B cell (primary cell): ENCODE results near the gene PRUNE2. TPM values are rescaled to one million over a fixed set of nuclear protein-coding genes. Genes with fewer than 3 reads are reported as not detected.

Source experiments
- ATAC-seq: fragments of 200-7000 bp; cut with Tn5 transposase; one replicate; pipeline ENCODE4 v1.10.0; 2021; ENCODE audit warnings: low read depth, mild to moderate bottlenecking, moderate number of reproducible peaks, moderate library complexity
- CTCF ChIA-PET: fragments of 350-600 bp; sonication (Branson Sonifier 250); formaldehyde crosslinking; loops from one replicate; lab custom pipeline; 2021; ENCODE audit warnings: antibody characterized with exemption, inconsistent platforms; lab: Charles Lee
- POLR2A ChIA-PET: fragments of 350-600 bp; sonication (Branson Sonifier 250); formaldehyde crosslinking; loops from one replicate; lab custom pipeline; 2021; ENCODE audit warnings: antibody characterized with exemption; lab: Charles Lee
- DNase-seq: peaks from one replicate; pipeline ENCODE4 v3.0.0; 2013
- H2AFZ ChIP-seq: 2 replicates; pipeline ENCODE4 v1.6.1; 2012; ENCODE audit warnings: mild to moderate bottlenecking, low read depth, low read length; ENCODE audit not compliant: insufficient read depth, poor library complexity, severe bottlenecking
- H3K27ac ChIP-seq, 2 donors: 1 replicate in 1 of 2; 2 replicates in 1 of 2; pipeline ENCODE4 v1.5.1; 2012 to 2013; ENCODE audit warnings: low read length in 2 of 2, mild to moderate bottlenecking in 2 of 2, moderate library complexity in 1 of 2
- H3K27me3 ChIP-seq, 4 experiments: fragments of 200-600 bp in 1 of 4; sonication (generic) in 1 of 4; replicated peaks in 1 of 4; 1 replicate in 2 of 4; 2 replicates in 2 of 4; pipeline versions ENCODE4 v1.6.1 to v1.7.0; 2013 to 2016; ENCODE audit warnings: low read length in 3 of 4, mild to moderate bottlenecking in 2 of 4, mixed read lengths in 1 of 4, moderate library complexity in 1 of 4; ENCODE audit not compliant: insufficient read depth in 4 of 4, control insufficient read depth in 3 of 4; ENCODE audit errors: control extremely low read depth in 1 of 4
- H3K36me3 ChIP-seq, 2 experiments: replicated peaks in 1 of 2; 1 replicate in 1 of 2; 2 replicates in 1 of 2; pipeline versions ENCODE4 v1.6.1 to v1.7.1; 2013; ENCODE audit warnings: low read length in 1 of 2; ENCODE audit not compliant: insufficient read depth in 2 of 2, control insufficient read depth in 1 of 2; ENCODE audit errors: control extremely low read depth in 1 of 2, extremely low read depth in 1 of 2
- H3K4me1 ChIP-seq, 2 donors: fragments of 200-600 bp in 1 of 2; sonication (generic) in 1 of 2; 1 replicate in 1 of 2; 2 replicates in 1 of 2; pipeline versions ENCODE4 v1.5.1 to v1.6.1; 2013 to 2017; ENCODE audit warnings: low read length in 2 of 2; ENCODE audit not compliant: control insufficient read depth in 2 of 2, insufficient read depth in 2 of 2
- H3K4me2 ChIP-seq: replicated peaks from 2 replicates; pipeline ENCODE3; 2012; ENCODE audit warnings: mild to moderate bottlenecking, low read depth, low read length; ENCODE audit not compliant: poor library complexity, severe bottlenecking
- H3K4me3 ChIP-seq, 5 experiments: fragments of 200-600 bp in 1 of 5; sonication (generic) in 1 of 5; 1 replicate in 3 of 5; 2 replicates in 2 of 5; pipeline versions ENCODE4 v1.5.1 to v1.7.0; 2011 to 2016; ENCODE audit warnings: low read length in 4 of 5, mild to moderate bottlenecking in 4 of 5, low read depth in 2 of 5, control low read depth in 1 of 5, moderate library complexity in 1 of 5; ENCODE audit not compliant: insufficient read depth in 1 of 5; ENCODE audit errors: control extremely low read depth in 1 of 5, extremely low read depth in 1 of 5
- H3K79me2 ChIP-seq: fragments of 200-600 bp; sonication (generic); one replicate; pipeline ENCODE4 v1.6.0; 2016; ENCODE audit warnings: low read length; ENCODE audit not compliant: control insufficient read depth, insufficient read depth
- H3K9ac ChIP-seq: fragments of 200-600 bp; sonication (generic); 2 replicates; pipeline ENCODE4 v1.6.1; 2017; ENCODE audit warnings: mild to moderate bottlenecking, low read length, moderate library complexity
- H3K9me3 ChIP-seq, 3 donors: one replicate each; pipeline versions ENCODE4 v1.6.1 to v1.7.1; 2013; ENCODE audit warnings: low read length in 2 of 3; ENCODE audit not compliant: control insufficient read depth in 2 of 3, insufficient read depth in 1 of 3; ENCODE audit errors: control extremely low read depth in 1 of 3
- H4K20me1 ChIP-seq: 2 replicates; pipeline ENCODE4 v1.6.0; 2012; ENCODE audit warnings: mild to moderate bottlenecking, low read length; ENCODE audit not compliant: insufficient read depth, control insufficient read depth, poor library complexity, severe bottlenecking
- H3K27ac Mint-ChIP-seq: one replicate; pipeline ENCODE4 v1.8.0; 2021; ENCODE audit warnings: mixed read lengths
- H3K27me3 Mint-ChIP-seq: one replicate; pipeline ENCODE4 v1.8.0; 2021; ENCODE audit warnings: mixed read lengths
- H3K4me1 Mint-ChIP-seq: one replicate; pipeline ENCODE4 v1.8.0; 2021; ENCODE audit warnings: mixed read lengths
- H3K4me3 Mint-ChIP-seq: one replicate; pipeline ENCODE4 v1.8.0; 2021; ENCODE audit warnings: mixed read lengths
- H3K9me3 Mint-ChIP-seq: one replicate; pipeline ENCODE4 v1.8.0; 2022; ENCODE audit warnings: mixed read lengths; ENCODE audit not compliant: insufficient read depth
- CTCF ChIP-seq: fragments of 200-600 bp; IDR thresholded peaks from one replicate; pipeline ENCODE4 v1.8.0; 2022; ENCODE audit warnings: antibody characterized with exemption, mild to moderate bottlenecking
- EZH2 ChIP-seq: IDR thresholded peaks from 2 replicates; pipeline ENCODE4 v1.6.1; 2012; ENCODE audit warnings: borderline replicate concordance, low read depth, mild to moderate bottlenecking, moderate library complexity, low read length; ENCODE audit not compliant: insufficient read depth, poor library complexity, severe bottlenecking
- WGBS: methylation state at CpG from one replicate; pipeline ENCODE4 v1.1.5; 2013; ENCODE audit warnings: missing lambda C conversion rate; ENCODE audit not compliant: insufficient coverage; 5-methylcytosine and 5-hydroxymethylcytosine counted together
- intact Hi-C: fragments of 100-400 bp; cut with micrococcal nuclease; formaldehyde crosslinking; loops from one replicate; pipeline ENCODE4 v1.10.0; 2022
- polyA plus RNA-seq: library from polyadenylated mRNA; depleted of rRNA; stranded (reverse); fragments of >200 nt; gene quantifications from 2 replicates; pipeline ENCODE4 v1.2.3, GENCODE V29; 2012
- total RNA-seq, 2 donors: library from RNA; stranded (reverse); fragments of 120-200 nt in 1 of 2; gene quantifications; 1 replicate in 1 of 2; 2 replicates in 1 of 2; pipeline versions ENCODE4 v1.2.3 to v1.2.4, GENCODE V29; 2013 to 2022

Gene PRUNE2
- total and polyA plus RNA-seq, 2 donors (not counting 1 experiment from before 2014, with no cell fraction given): 0.12 TPM; not detected in 1

- no peak overlapping the region for H3K27ac Mint-ChIP-seq
- H3K4me3 ChIP-seq: no peak overlapping the region
- TF ChIP-seq CTCF: no peak
- TF ChIP-seq EZH2: no peak
- ChIA-PET CTCF (interaction anchor here (0.7 to 1.0 kb wide), 2 partner anchors 9 to 31 kb away, joined by 3 read pairs; no protein-coding TSS in a partner anchor), POLR2A (no interaction called here)
- H3K27ac ChIP-seq: no peak overlapping the region
- H3K27me3 ChIP-seq: no peaks in the 10 kb centered on the region
- intact Hi-C loops: no loop called here
- no peaks in the 10 kb centered on the region for H3K36me3 ChIP-seq
- ATAC-seq (no peak), DNase-seq (no peak)
- peaks cover 0 to 3% (median 2%) of the 10 kb centered on the region in 3 donors for H3K9me3 ChIP-seq
- H3K27me3 Mint-ChIP-seq: peaks cover 13% of the 10 kb centered on the region
- H3K4me2 ChIP-seq: no peak overlapping the region
- WGBS: 78% methylated on average over 2 of the region's 3 CpGs
- no peak overlapping the region for H3K9ac ChIP-seq
- no peaks in the 10 kb centered on the region for H3K79me2 ChIP-seq
- no peaks in the 10 kb centered on the region for H4K20me1 ChIP-seq
- no peak overlapping the region for H2AFZ ChIP-seq
- H3K4me3 Mint-ChIP-seq: no peak overlapping the region
- H3K9me3 Mint-ChIP-seq: peaks cover 1% of the 10 kb centered on the region
- no peaks in the 10 kb centered on the region for H3K4me1 ChIP-seq
- peaks cover 3% of the 10 kb centered on the region for H3K4me1 Mint-ChIP-seq
Observed at GRCh38 chr9:76737154-76737902, 168.6 kb downstream of the PRUNE2 start.

- TF ChIP-seq CTCF (no peak), EZH2 (no peak)
- H3K36me3 ChIP-seq: no peaks in the 10 kb centered on the region
- Mint-ChIP-seq H3K27ac (no peak overlapping the region), H3K4me3 (no peak overlapping the region), H3K27me3 (peaks cover 3% of the 10 kb centered on the region), H3K4me1 (peaks cover 3% of the 10 kb centered on the region), H3K9me3 (no peaks in the 10 kb centered on the region)
- H3K27ac ChIP-seq: no peak overlapping the region
- ChIA-PET CTCF (interaction anchor here (1.3 kb wide), 1 partner anchor 76 kb away, joined by 3 read pairs; no protein-coding TSS in a partner anchor), POLR2A (no interaction called here)
- H3K4me2 ChIP-seq: no peak overlapping the region
- no peaks in the 10 kb centered on the region for H4K20me1 ChIP-seq
- H3K79me2 ChIP-seq: no peaks in the 10 kb centered on the region
- no peak overlapping the region for H2AFZ ChIP-seq
- H3K4me3 ChIP-seq: no peak overlapping the region
- H3K27me3 ChIP-seq: no peaks in the 10 kb centered on the region
- H3K9ac ChIP-seq: no peak overlapping the region
- ATAC-seq (no peak), DNase-seq (no peak)
- intact Hi-C loops: no loop called here
- H3K9me3 ChIP-seq: no peaks in the 10 kb centered on the region
- WGBS: 95% methylated on average over 3 of the region's 3 CpGs
- H3K4me1 ChIP-seq: no peaks in the 10 kb centered on the region
Observed at GRCh38 chr9:76734716-76735115, 171.2 kb downstream of the PRUNE2 start.
